Measurements from ENCODE around the gene GRID2IP.
"Not testable (repeated sequence)": the region's sequence is repeated elsewhere in the genome, so short reads cannot be mapped to it uniquely, and the experiment has no call there.

The GRID2IP gene

GRCh38 chr7:6578114-6579084 lies 27.1 kb upstream of the GRID2IP start:
- Histone ChIP-seq H3K4me1 (ENCODE audit: low read depth, poor library complexity, severe bottlenecking) (no peaks in the 10 kb centered on the region), H3K4me2 (no peak overlapping the region), H3K36me3 (ENCODE audit: insufficient read depth) (no peaks in the 10 kb centered on the region), H3K79me2 (ENCODE audit: insufficient read depth, low read depth) (no peaks in the 10 kb centered on the region), H4K20me1 (ENCODE audit: insufficient read depth) (no peaks in the 10 kb centered on the region), H3K9ac (no peak overlapping the region), H3K4me3 (IDR thresholded peaks at IDR 0.05; ENCODE audit: insufficient read depth, low read depth, low read length) (no peak overlapping the region), H3K27ac (no peak overlapping the region), H3K27me3 (ENCODE audit: insufficient read depth, low read depth) (no peaks in the 10 kb centered on the region), H2AFZ (ENCODE audit: low read depth) (no peak overlapping the region)
- no peak for TF ChIP-seq CTCF (conservative IDR thresholded peaks at IDR 0.05; ENCODE audit: low read depth, low read length)

- Histone ChIP-seq H4K20me1 (ENCODE audit: insufficient read depth) (no peaks in the 10 kb centered on the region), H3K79me2 (ENCODE audit: insufficient read depth, low read depth) (no peaks in the 10 kb centered on the region), H3K4me1 (ENCODE audit: low read depth, poor library complexity, severe bottlenecking) (no peaks in the 10 kb centered on the region), H3K27ac (peak within 1 kb of the TSS; percentile 39), H2AFZ (ENCODE audit: low read depth) (peak within 1 kb of the TSS; percentile 67; the same call in 1 of the 2 replicates), H3K4me2 (peak within 1 kb of the TSS; percentile 20), H3K27me3 (ENCODE audit: insufficient read depth, low read depth) (no peaks in the 10 kb centered on the region), H3K4me3 (IDR thresholded peaks at IDR 0.05; ENCODE audit: insufficient read depth, low read depth, low read length) (no peak within 1 kb of the TSS), H3K9ac (peak within 1 kb of the TSS; percentile 48; the same call in 1 of the 2 replicates), H3K36me3 (ENCODE audit: insufficient read depth) (no peaks in the 10 kb centered on the region)
- TF ChIP-seq CTCF (conservative IDR thresholded peaks at IDR 0.05; ENCODE audit: low read depth, low read length) = no peak
Observed at GRCh38 chr7:6577369-6578113, 26.3 kb upstream of the GRID2IP start, which contains the start of gene ZDHHC4. TSS of gene ZDHHC4 (plus strand) at chr7:6577454. CDS start at chr7:6580562, 3,108 bp downstream.

- H3K36me3 ChIP-seq (ENCODE audit: insufficient read depth); H3K27ac ChIP-seq; H3K27me3 ChIP-seq (ENCODE audit: insufficient read depth, low read depth); H4K20me1 ChIP-seq (ENCODE audit: insufficient read depth); H3K4me1 ChIP-seq (ENCODE audit: low read depth, poor library complexity, severe bottlenecking); H3K9ac ChIP-seq; H3K79me2 ChIP-seq (ENCODE audit: insufficient read depth, low read depth); H3K4me3 ChIP-seq (IDR thresholded peaks at IDR 0.05; ENCODE audit: insufficient read depth, low read depth, low read length): not testable (repeated sequence)
- peak overlapping the region; percentile 20; the same call in 1 of the 2 replicates for H3K4me2 ChIP-seq
- H2AFZ ChIP-seq (ENCODE audit: low read depth) = peak overlapping the region; percentile 25; the same call in 1 of the 2 replicates
Observed at GRCh38 chr7:6576867-6577368, 25.7 kb upstream of the GRID2IP start.

- H3K27ac ChIP-seq = no peak overlapping the region
- H2AFZ ChIP-seq (ENCODE audit: low read depth) = 0 out of 2 replicates have a peak overlapping the region, but pooled peaks have one; percentile 25
- TF ChIP-seq CTCF (conservative IDR thresholded peaks at IDR 0.05; ENCODE audit: low read depth, low read length) = no peak
- H3K4me1 ChIP-seq (ENCODE audit: low read depth, poor library complexity, severe bottlenecking) = no peaks in the 10 kb centered on the region
- no peaks in the 10 kb centered on the region for H3K27me3 ChIP-seq (ENCODE audit: insufficient read depth, low read depth)
- no peaks in the 10 kb centered on the region for H3K79me2 ChIP-seq (ENCODE audit: insufficient read depth, low read depth)
- H3K9ac ChIP-seq = no peak overlapping the region
- H3K4me3 ChIP-seq (IDR thresholded peaks at IDR 0.05; ENCODE audit: insufficient read depth, low read depth, low read length) = no peak overlapping the region
- no peaks in the 10 kb centered on the region for H4K20me1 ChIP-seq (ENCODE audit: insufficient read depth)
- H3K36me3 ChIP-seq (ENCODE audit: insufficient read depth) = no peaks in the 10 kb centered on the region
- H3K4me2 ChIP-seq = peak overlapping the region; percentile 20; the same call in 1 of the 2 replicates
Observed at GRCh38 chr7:6576024-6576866, 25.0 kb upstream of the GRID2IP start.

Measured in KMS-11 (cell line).